Ectodermal cell (in vitro differentiated cells): ENCODE results near the gene KRTAP2-2.
"Not testable (repeated sequence)": the region's sequence is repeated elsewhere in the genome, so short reads cannot be mapped to it uniquely, and the experiment has no call there.

Experiments
- H3K27ac ChIP-seq: 2 replicates; pipeline ENCODE4 v1.7.0; 2013; ENCODE audit warnings: mild to moderate bottlenecking, low read depth, low read length; ENCODE audit not compliant: insufficient read depth, poor library complexity, severe bottlenecking
- H3K27me3 ChIP-seq: 2 replicates; pipeline ENCODE4 v1.7.0; 2013; ENCODE audit warnings: mild to moderate bottlenecking, low read length; ENCODE audit not compliant: insufficient read depth, control insufficient read depth, poor library complexity, severe bottlenecking
- H3K36me3 ChIP-seq: one replicate; pipeline ENCODE4 v1.7.0; 2013; ENCODE audit warnings: low read length; ENCODE audit not compliant: control insufficient read depth, insufficient read depth
- H3K4me1 ChIP-seq: one replicate; pipeline ENCODE4 v1.7.0; 2013; ENCODE audit warnings: low read length; ENCODE audit not compliant: control insufficient read depth, insufficient read depth
- H3K4me3 ChIP-seq: 2 replicates; pipeline ENCODE4 v1.7.0; 2013; ENCODE audit warnings: low read depth, low read length, control low read depth; ENCODE audit not compliant: insufficient read depth
- H3K9me3 ChIP-seq: 2 replicates; pipeline ENCODE4 v1.7.0; 2013; ENCODE audit warnings: mild to moderate bottlenecking, low read length, moderate library complexity; ENCODE audit not compliant: control insufficient read depth
- WGBS, 2 experiments: methylation state at CpG; one replicate each; pipeline ENCODE4 v1.1.7; 2013; ENCODE audit warnings: missing lambda C conversion rate in 2 of 2; 5-methylcytosine and 5-hydroxymethylcytosine counted together

Gene KRTAP2-2

GRCh38 chr17:41052566-41052965 lies 2.5 kb downstream of the KRTAP2-2 start:
- no peak overlapping the region for H3K27ac ChIP-seq
- no peaks in the 10 kb centered on the region for H3K27me3 ChIP-seq
- H3K36me3 ChIP-seq, result no peaks in the 10 kb centered on the region
- no peaks in the 10 kb centered on the region for H3K4me1 ChIP-seq
- no peak overlapping the region for H3K4me3 ChIP-seq
- H3K9me3 ChIP-seq, result no peaks in the 10 kb centered on the region

DNA sequence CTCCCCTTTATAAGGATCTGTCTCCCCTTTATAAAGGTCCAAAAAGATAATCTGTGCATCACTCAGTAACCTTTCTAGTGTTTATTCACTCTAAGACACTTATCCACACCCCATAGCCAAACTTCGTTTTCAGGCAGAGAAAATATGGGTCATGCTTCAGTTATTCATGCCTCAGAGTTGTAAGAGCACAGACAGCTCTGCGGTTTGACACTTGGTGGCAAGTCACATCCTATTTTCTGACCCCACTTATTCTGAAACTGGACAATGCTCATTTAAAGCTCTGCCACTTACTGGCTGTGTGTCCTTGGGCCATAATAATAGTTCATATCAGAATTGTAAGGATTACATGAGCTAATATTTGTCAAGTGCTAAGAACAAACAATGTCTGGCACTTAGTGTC lies 5.9 kb downstream of the KRTAP2-2 start:
- H3K9me3 ChIP-seq, result no peaks in the 10 kb centered on the region
- WGBS, 2 experiments, result 85 to 87% methylated on average over 2 of the region's 2 CpGs
- H3K27me3 ChIP-seq, result no peaks in the 10 kb centered on the region
- no peaks in the 10 kb centered on the region for H3K36me3 ChIP-seq
- H3K4me3 ChIP-seq, result no peak overlapping the region
- no peaks in the 10 kb centered on the region for H3K4me1 ChIP-seq
- H3K27ac ChIP-seq, result no peak overlapping the region

DNA sequence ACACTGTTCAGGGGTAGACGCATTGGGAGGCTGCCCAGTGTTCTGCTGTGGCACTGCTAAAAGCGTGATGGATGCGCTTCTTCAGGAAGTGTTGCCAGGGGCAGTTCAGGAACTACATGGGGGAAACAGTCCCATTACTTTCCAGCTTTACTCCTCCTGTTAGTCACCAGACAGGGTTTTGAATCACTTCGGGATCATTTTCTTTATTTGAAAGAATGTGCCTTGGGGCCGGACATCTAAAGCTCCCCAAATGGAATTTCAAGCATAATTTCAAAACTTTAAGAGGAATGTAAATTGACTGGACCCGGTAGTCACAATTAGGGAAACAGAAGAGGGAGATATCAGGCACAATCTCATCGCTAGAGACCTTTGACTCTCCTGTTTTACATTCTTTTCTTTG lies 6.6 kb downstream of the KRTAP2-2 start:
- 86 to 96% methylated on average over 7 of the region's 7 CpGs for WGBS, 2 experiments
- Histone ChIP-seq H3K4me1 (no peaks in the 10 kb centered on the region), H3K36me3 (no peaks in the 10 kb centered on the region), H3K9me3 (no peaks in the 10 kb centered on the region), H3K27me3 (no peaks in the 10 kb centered on the region), H3K4me3 (no peak overlapping the region), H3K27ac (no peak overlapping the region)

- not testable (repeated sequence) for H3K9me3 ChIP-seq, H3K27ac ChIP-seq, H3K4me1 ChIP-seq, H3K36me3 ChIP-seq, H3K4me3 ChIP-seq, H3K27me3 ChIP-seq
- 72 to 84% methylated on average over 5 to 9 of the region's 33 CpGs for WGBS, 2 experiments
These were observed 8.1 kb downstream of the KRTAP2-2 start, which contains the start of gene KRTAP2-1 for GRCh38 chr17:41046735-41047465. TSS of gene KRTAP2-1 (minus strand) at chr17:41047316. CDS start at chr17:41047267, 49 bp downstream.

GRCh38 chr17:41042953-41043352 lies 12.1 kb downstream of the KRTAP2-2 start:
- H3K36me3 ChIP-seq, result no peaks in the 10 kb centered on the region
- H3K4me1 ChIP-seq, result peaks cover 1% of the 10 kb centered on the region
- H3K27me3 ChIP-seq, result no peaks in the 10 kb centered on the region
- H3K27ac ChIP-seq, result no peak overlapping the region
- WGBS, 2 experiments, result 90 to 100% methylated on average over 1 of the region's 1 CpG
- no peaks in the 10 kb centered on the region for H3K9me3 ChIP-seq
- no peak overlapping the region for H3K4me3 ChIP-seq

DNA sequence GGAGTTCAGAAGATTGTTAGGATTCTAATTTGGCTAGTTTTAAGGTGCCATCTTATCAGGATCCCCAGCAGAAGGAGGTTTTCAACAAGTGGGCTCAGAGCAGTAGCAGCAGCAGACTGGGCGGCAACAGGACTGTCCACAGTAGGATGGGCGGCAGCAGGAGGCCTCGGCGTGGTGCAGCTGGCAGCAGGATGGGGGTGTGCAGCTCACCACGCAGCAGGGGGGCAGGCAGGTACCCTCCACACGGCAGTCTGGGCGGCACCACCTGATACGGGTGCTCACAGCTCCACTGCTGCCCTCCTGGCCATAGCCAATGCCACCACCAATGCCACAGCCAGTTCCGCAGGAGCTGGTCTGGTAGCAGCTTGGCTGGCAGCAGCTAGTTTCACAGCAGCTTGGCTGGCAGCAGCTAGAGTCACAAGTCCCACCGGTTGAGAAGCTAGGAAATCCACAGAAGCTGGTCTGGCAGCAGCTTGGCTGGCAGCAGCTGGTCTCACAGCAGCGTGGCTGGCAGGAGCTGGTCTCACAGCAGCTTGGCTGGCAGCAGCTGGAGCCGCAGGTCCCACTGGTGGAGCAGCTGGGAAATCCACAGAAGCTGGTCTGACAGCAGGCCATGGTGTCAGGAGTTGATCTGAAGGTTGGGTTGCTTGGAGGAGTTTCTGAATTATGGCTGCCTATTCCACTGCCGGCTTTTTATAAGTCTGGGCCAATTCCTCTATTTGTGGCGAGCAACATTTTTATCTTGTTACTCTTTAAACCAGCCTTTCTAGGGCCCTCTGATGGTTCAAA lies 14.1 kb downstream of the KRTAP2-2 start, which contains the start of gene KRTAP1-1:
Gene KRTAP1-1 (minus strand): TSS at position 668 of the 789 bp plus-strand sequence. CDS start 53 bp downstream, at position 615.
- not testable (repeated sequence) for H3K36me3 ChIP-seq, H3K27ac ChIP-seq, H3K4me3 ChIP-seq, H3K9me3 ChIP-seq, H3K27me3 ChIP-seq, H3K4me1 ChIP-seq
- 89 to 92% methylated on average over 13 to 14 of the region's 14 CpGs for WGBS, 2 experiments

DNA sequence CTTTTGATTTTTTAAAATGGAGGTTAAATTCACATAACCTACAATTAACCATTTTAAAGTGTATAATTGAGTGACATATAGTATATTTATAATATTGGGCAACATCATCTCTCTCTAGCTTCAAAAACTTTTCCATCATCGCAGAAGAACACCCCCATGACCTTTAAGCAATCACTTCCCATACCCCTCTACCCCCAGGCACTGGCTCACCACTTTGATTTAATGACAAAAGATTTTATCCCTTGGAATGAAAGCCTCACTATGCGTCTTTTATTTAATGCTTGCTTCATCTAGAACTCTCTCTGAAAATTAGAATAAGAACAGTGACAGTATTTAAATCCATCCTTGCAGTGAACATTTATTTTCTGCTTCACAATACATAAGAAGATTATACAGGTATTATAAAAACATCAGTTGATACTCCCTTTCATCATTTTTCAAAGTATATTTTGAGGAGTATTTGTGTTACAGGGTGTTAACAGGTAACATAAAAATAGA lies 17.1 kb downstream of the KRTAP2-2 start:
- Histone ChIP-seq H3K4me3 (no peak overlapping the region), H3K4me1 (peaks cover 3% of the 10 kb centered on the region), H3K27me3 (no peaks in the 10 kb centered on the region), H3K36me3 (no peaks in the 10 kb centered on the region), H3K27ac (no peak overlapping the region), H3K9me3 (no peaks in the 10 kb centered on the region)
- 61 to 64% methylated on average over 2 of the region's 2 CpGs for WGBS, 2 experiments

DNA sequence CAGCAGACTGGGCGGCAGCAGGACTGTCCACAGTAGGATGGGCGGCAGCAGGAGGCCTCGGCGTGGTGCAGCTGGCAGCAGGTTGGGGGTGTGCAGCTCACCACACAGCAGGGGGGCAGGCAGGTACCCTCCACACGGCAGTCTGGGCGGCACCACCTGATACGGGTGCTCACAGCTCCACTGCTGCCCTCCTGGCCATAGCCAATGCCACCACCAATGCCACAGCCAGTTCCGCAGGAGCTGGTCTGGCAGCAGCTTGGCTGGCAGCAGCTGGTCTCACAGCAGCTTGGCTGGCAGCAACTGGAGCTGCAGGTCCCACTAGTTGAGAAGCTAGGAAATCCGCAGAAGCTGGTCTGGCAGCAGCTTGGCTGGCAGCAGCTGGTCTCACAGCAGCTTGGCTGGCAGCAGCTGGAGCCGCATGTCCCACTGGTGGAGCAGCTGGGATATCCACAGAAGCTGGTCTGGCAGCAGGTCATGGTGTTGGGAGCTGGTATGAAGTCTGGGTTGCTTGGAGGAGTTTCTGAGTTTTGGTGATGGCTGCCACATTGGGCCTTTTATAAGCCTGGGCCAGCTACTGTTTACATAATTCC lies 20.6 kb downstream of the KRTAP2-2 start, which contains the start of gene KRTAP1-3:
Gene KRTAP1-3 (minus strand): TSS at position 529 of the 590 bp plus-strand sequence. CDS start 53 bp downstream, at position 476.
- H3K4me3 ChIP-seq, H3K36me3 ChIP-seq, H3K27me3 ChIP-seq, H3K9me3 ChIP-seq, H3K4me1 ChIP-seq, H3K27ac ChIP-seq: not testable (repeated sequence)
- WGBS, 2 experiments, result 88 to 95% methylated on average over 10 of the region's 10 CpGs

- H3K4me1 ChIP-seq, result no peaks in the 10 kb centered on the region
- H3K27me3 ChIP-seq, result no peaks in the 10 kb centered on the region
- no peak within 1 kb of the TSS for H3K27ac ChIP-seq
- H3K4me3 ChIP-seq, result no peak within 1 kb of the TSS
- no peaks in the 10 kb centered on the region for H3K9me3 ChIP-seq
- H3K36me3 ChIP-seq, result no peaks in the 10 kb centered on the region
- WGBS, 2 experiments, result 90 to 91% methylated on average over 12 of the region's 12 CpGs
These were observed 25.3 kb downstream of the KRTAP2-2 start, which contains the start of gene KRTAP1-4 for GRCh38 chr17:41029633-41030245. TSS of gene KRTAP1-4 (minus strand) at chr17:41030195. CDS start at chr17:41030078, 117 bp downstream.
